Sciatic nerve (tissue), 2 donors: ENCODE measurements around the gene SLC27A3. TPM values are rescaled to one million over a fixed set of nuclear protein-coding genes. Genes with fewer than 3 reads are reported as not detected.
"Not testable (repeated sequence)": the region's sequence is repeated elsewhere in the genome, so short reads cannot be mapped to it uniquely, and the experiment has no call there.

Experiments used
- ATAC-seq: fragments of 200-7000 bp; cut with Tn5 transposase; one replicate; pipeline ENCODE4 v1.9.1; 2020; ENCODE audit warnings: mild to moderate bottlenecking, moderate library complexity
- DNase-seq: peaks from one replicate; pipeline ENCODE4 v3.0.0-alpha.2; 2020; ENCODE audit warnings: low spot score
- intact Hi-C: fragments of 100-400 bp; cut with DNase I; formaldehyde crosslinking; loops from one replicate; pipeline ENCODE4 v1.14.2; 2022
- total RNA-seq: library from RNA; stranded (reverse); fragmentation: NEBNext Ultra II Directional; extraction: Animal tissue kit (Norgen Biotek cat#: 25700); gene quantifications from one replicate; pipeline ENCODE4 v1.2.1, GENCODE V29; 2021
- donor health status: DM: no; HTN: no; CAD: no.
- donor health status: DM: no; HTN: no; CAD: no.

Gene SLC27A3
- total RNA-seq, 1 donor from 2014 or later = 38.0 TPM

- peak; percentile 72 for DNase-seq
- intact Hi-C loops = no loop called here
- peak; percentile 82 for ATAC-seq
These were observed 22.5 kb upstream of the SLC27A3 start for GRCh38 chr1:153752571-153753195.

DNA sequence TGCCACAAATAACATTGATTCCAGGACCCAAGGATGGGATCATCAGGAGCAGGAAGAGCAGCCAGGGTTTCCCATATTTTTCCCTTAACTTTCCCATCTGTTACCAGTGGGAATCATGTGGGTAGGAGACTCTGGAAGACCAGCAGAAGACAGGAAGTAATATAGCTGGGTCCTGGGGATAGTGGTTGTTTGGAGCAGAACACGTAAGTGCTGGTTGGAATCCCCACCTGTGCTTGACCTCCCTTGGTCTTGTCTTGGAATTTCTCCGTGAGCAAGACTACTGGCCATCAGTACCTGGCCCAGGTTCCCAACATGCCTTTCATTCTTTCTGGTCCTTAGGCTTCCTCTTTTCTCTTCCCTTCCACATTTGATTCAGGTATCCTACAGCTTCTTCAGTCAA is 20.9 kb upstream of the SLC27A3 start:
- DNase-seq = no peak
- intact Hi-C loops = no loop called here
- ATAC-seq = no peak

DNA sequence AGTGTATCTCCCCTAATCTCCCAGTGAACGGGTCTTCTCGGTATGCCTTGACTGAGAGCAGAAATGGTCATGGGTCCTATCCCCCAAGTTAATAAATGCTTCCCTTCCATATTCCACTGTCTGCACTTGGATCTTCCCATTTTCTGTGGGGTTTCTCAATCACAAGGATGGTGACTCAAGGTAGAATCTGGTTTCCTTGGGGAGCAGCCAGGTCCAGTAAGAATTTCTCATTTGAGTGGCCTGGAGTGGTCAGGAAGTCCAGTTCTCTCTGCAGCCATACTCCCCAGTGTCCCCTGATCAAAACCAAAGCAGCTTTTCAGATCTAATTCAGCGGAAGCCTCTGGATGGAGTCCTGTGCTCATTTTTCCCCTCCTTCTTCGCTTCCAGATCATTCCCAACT is 14.8 kb upstream of the SLC27A3 start:
- intact Hi-C loops = no loop called here
- no peak for DNase-seq
- ATAC-seq = no peak

DNA sequence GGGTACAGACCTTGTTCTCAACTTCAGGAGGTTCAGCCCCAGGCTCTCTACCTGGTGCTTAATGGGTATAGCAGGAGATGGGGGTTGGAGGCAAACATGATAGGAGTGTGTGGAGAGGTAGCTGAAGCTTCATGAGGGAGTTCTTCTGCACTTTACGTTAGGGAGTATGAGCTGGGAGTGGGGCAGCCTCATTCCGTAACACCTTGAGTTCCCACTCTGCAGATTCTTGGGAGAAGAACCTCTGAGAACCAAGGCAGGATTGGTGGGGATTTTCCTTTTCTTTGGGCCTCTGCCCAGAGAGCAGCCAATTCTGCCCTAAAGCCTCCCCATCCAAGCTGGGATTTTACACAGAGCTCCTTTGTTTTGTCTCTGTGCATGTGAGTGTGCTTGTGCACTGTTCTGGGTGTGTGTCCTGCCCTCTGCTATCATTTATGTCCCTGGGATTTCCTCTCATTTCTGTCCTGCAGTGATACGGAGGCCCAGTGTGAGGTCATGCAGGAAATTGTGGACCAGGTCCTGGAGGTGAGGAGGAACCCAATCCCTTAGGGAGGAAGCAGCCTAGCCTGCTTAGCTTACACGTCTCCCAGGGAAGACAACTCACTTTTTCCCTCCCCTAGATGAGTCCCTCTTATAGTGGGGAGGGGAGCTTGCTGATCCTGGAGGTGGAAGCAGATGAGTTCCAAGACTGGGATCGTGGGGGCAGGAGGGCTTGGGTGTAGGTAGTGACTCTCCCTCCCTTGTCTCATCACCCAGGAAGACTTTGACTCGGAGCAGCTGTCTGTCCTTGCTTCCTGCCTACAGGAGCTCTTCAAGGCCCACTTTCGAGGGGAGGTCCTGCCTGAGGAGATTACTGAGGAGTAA is 11.6 kb upstream of the SLC27A3 start:
- DNase-seq (no peak), ATAC-seq (peak; percentile 92)
- intact Hi-C loops = no loop called here

- ATAC-seq (no peak), DNase-seq (no peak)
- intact Hi-C loops = no loop called here
These were observed 10.9 kb upstream of the SLC27A3 start for GRCh38 chr1:153764310-153764709.

GRCh38 chr1:153766663-153767062 is 8.5 kb upstream of the SLC27A3 start:
- DNase-seq, ATAC-seq, intact Hi-C loops: not testable (repeated sequence)

DNA sequence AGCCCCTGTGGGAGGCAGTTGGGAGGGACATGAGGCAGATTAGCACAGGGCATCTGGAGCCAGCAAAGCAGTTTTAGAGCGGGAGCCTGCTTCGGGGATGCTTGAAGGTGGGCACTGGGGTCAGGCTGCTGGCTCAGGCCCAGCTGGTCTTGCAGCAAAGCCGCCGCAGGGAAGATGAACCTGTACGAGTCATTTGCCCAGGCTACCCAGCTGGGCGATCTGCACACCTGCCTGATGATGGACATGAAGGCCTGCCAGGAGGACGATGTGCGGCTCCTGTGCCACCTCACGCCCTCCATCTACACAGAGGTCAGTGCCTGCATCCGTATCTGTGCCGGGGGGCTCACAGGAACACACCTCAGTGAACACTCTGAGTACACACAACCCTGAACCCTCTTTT is 7.7 kb upstream of the SLC27A3 start:
- DNase-seq (no peak), ATAC-seq (no peak)
- intact Hi-C loops = no loop called here

DNA sequence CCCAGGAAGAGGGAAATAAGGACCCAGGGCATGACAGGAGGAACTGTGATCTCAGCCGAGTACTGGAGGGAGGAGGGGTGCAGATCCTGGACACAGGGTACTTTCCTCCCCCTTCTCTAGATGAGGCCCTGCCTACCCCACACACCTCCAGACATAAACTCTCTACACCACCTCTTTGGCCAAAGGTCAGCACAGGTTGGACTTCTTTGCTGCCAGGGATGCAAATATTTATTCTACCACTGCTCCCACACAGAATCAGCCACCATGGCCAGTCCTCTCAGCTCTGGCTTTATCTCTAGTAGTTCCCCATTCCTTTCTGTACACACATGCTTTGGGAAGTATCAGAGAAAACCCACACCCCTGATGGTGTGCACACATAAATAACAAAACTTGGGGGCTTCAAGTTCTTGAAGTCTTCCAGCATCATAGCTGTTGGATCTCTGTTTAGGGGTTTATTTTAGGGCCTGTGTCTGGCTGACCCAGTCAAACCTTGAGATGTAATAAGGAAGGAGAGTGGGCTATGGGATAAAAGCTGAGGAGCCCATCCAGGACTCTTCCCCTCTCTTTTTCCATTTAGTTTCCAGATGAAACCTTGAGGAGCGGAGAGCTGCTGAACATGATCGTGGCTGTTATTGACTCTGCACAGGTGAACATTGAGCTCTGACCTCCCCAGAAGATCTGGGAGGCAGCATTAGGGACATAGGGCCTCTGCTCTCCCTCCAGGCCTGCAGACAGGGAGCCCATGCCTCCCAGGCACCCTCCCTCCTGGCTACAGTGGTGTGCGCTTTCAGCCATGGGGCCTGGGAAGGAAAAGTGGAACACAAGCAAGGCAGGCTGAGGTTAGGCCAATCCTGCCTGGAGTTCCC is 6.7 kb upstream of the SLC27A3 start:
- ATAC-seq (no peak), DNase-seq (no peak)
- intact Hi-C loops = no loop called here

DNA sequence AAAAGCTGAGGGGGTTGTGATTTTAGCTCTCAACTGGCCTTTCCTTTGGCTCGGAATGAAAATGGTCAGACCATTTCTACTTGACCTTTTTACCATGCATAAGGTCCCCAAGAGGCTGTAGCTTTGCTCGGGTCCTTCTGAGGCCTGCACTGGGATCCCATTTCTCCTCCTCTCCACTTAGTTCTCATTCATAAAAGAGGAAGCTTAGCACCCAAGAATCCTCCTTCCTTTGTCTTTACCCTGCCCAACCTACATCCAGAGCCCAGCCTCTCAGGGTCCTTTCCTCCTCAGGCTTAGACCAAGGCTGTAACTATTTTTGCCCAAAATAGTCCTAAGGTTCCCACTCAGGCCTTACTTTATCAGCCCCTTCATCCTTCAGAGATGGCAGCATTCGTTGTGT is 6.0 kb upstream of the SLC27A3 start:
- DNase-seq (no peak), ATAC-seq (no peak)
- intact Hi-C loops = no loop called here

DNA sequence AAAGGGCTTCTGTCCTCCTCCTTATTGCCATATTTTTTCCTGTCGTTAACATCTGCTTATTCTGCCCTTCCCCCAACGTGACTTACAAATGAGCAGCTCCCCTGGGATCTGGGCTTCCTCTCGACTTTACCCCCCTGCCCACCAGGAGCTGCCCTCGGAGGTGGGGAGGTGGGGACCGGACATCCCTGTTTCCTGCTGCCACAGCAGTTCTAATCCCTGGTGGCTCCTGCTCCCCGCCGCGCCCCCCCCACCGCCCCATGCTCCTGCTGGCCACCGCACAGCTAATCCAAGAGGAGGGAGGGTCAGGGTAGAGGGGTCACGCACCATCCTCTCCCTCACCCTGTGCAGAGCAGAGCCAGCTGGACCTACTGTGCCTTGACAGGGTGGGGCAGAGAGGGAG is 4.4 kb upstream of the SLC27A3 start:
- intact Hi-C loops = no loop called here
- ATAC-seq = no peak
- no peak for DNase-seq

DNA sequence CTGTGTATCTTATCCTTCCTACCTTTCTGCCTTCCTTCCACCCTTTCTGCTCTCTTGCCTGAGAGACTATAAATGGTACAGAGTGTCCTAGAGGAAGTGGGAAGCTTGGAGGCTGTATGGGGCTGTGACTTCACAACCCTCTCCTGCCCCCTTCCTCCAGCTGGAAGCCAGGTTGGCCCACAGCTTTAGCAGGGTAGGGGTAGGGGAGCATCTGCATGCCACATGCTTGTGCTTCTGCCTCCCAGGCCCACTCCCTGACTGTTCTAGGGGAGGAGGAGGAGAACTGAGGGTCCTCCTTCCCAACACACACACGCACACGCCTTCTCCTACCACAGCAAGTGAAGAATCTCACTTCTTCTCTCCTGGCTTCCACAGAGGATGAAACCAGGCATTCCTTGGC is 3.9 kb upstream of the SLC27A3 start:
- ATAC-seq (no peak), DNase-seq (no peak)
- intact Hi-C loops = no loop called here

DNA sequence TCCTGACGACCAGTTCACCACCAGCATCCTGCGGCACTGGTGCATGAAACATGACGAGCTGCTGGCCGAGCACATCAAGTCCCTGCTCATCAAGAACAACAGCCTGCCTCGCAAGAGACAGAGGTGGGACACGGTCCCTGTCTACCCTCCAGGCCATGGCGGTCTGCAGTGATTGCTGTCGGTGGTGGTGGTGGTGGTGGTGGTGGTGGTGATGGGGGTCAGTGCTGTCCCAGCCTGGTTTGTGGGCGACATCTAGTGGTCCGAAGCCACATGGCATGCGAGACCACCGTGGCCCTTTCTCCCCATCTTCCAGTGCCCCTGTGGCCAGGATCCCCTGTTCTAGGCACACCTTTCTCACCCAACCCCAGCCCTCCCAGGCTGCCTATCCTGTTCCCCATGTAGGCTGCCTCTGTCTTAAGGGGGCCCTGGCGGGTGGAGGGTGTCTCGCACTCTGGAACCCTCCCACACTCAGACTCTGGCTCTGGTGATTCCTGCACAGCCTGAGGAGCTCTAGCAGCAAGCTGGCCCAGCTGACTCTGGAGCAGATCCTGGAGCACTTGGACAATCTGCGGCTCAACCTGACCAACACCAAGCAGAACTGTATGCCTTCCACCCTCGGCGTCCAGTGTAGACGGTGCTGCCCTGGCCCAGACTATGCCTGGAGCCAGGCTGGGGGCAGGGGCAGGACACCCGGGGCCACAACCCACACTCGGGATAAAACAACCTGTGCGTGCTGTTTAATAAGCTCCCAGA is 3.2 kb upstream of the SLC27A3 start:
- intact Hi-C loops = no loop called here
- DNase-seq (no peak), ATAC-seq (no peak)

DNA sequence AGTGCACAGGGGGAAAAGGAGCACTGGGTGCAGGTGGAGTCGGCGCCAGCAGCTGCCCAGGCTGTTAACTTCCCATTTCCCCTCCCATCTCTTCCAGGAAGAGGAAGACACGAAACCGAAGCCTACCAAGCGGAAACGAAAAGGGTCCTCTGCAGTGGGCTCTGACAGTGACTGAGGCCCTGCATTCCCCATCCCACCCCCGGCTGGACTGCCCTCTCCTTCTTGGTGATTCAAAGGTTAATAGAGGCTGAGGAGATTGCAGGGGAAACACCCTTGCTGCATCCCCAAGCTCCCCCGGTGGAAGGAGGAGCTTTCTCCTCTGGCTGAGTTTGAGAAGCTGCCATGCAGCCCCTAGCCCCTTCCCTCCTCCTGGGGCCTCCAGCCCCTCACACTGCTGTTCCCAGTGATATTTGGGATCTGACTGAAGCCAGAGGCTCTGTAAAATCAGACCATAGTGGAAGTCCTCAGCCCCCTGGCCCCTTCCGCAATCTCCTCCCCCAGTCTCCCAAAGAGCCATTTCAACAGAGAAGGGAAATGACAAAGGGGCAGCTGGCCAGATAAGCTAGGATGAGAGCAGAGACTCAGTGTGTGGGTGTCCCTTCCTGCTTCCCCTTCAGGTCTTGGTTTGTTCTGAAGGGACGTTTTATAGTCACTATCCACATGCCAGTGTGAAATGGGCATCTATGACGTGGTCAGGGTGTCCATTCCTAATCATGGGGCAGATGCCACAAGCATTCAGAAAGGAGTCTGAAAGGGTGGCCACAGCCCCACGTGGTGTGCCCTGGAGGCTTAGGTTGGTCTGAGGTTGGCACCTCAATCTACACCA is 1.9 kb upstream of the SLC27A3 start:
- ATAC-seq = no peak
- intact Hi-C loops = no loop called here
- DNase-seq = no peak

- DNase-seq (no peak), ATAC-seq (peak; percentile 1)
- intact Hi-C loops = no loop called here
These were observed 1.1 kb upstream of the SLC27A3 start for GRCh38 chr1:153774026-153774595.

DNA sequence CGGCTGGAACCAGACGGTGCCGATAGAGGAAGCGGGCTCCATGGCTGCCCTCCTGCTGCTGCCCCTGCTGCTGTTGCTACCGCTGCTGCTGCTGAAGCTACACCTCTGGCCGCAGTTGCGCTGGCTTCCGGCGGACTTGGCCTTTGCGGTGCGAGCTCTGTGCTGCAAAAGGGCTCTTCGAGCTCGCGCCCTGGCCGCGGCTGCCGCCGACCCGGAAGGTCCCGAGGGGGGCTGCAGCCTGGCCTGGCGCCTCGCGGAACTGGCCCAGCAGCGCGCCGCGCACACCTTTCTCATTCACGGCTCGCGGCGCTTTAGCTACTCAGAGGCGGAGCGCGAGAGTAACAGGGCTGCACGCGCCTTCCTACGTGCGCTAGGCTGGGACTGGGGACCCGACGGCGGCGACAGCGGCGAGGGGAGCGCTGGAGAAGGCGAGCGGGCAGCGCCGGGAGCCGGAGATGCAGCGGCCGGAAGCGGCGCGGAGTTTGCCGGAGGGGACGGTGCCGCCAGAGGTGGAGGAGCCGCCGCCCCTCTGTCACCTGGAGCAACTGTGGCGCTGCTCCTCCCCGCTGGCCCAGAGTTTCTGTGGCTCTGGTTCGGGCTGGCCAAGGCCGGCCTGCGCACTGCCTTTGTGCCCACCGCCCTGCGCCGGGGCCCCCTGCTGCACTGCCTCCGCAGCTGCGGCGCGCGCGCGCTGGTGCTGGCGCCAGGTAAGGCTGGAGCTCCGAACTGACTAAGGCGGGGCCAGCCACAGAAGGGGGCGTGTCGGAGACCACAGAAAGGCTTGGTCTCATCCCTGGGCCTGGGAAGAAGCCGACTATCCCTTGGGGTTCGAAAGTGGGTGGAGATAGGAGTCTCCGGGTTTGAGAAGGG is 486 bp downstream of the SLC27A3 start:
- ATAC-seq = peak; percentile 46
- peak; percentile 85 for DNase-seq
- intact Hi-C loops = no loop called here

- no peak for DNase-seq
- intact Hi-C loops = no loop called here
- no peak for ATAC-seq
These were observed 1.1 kb downstream of the SLC27A3 start for GRCh38 chr1:153776352-153776751.

GRCh38 chr1:153776845-153777370 is 1.7 kb downstream of the SLC27A3 start:
- intact Hi-C loops = no loop called here
- DNase-seq = no peak
- no peak for ATAC-seq
